Measurements from ENCODE around the gene RBFA. TPM values are rescaled to one million over a fixed set of nuclear protein-coding genes. Genes with fewer than 3 reads are reported as not detected.

Gene RBFA
- total and polyA plus RNA-seq, 2 of the 13 experiments (the other 11 are each of a cell fraction or from before 2014, with no cell fraction given): 29.7 to 42.4 TPM

- TF ChIP-seq, protein P1, sequence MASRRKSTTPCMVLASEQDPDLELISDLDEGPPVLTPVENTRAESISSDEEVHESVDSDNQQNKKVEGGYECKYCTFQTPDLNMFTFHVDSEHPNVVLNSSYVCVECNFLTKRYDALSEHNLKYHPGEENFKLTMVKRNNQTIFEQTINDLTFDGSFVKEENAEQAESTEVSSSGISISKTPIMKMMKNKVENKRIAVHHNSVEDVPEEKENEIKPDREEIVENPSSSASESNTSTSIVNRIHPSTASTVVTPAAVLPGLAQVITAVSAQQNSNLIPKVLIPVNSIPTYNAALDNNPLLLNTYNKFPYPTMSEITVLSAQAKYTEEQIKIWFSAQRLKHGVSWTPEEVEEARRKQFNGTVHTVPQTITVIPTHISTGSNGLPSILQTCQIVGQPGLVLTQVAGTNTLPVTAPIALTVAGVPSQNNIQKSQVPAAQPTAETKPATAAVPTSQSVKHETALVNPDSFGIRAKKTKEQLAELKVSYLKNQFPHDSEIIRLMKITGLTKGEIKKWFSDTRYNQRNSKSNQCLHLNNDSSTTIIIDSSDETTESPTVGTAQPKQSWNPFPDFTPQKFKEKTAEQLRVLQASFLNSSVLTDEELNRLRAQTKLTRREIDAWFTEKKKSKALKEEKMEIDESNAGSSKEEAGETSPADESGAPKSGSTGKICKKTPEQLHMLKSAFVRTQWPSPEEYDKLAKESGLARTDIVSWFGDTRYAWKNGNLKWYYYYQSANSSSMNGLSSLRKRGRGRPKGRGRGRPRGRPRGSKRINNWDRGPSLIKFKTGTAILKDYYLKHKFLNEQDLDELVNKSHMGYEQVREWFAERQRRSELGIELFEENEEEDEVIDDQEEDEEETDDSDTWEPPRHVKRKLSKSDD (CRISPR knock-in tag; IDR thresholded peaks at IDR 0.05; ENCODE audit: low read depth): peak; percentile 72; the same call in 1 of the 2 replicates
- TF ChIP-seq TCF7L2 (IDR thresholded peaks at IDR 0.05; ENCODE audit: low read depth, low read length): no peak
- TF ChIP-seq CCDC6 (CRISPR knock-in tag; IDR thresholded peaks at IDR 0.05): peak; percentile 91
- TF ChIP-seq ZNF7 (CRISPR knock-in tag; IDR thresholded peaks at IDR 0.05): no peak
- TF ChIP-seq HIVEP1 (CRISPR knock-in tag; IDR thresholded peaks at IDR 0.05): peak; percentile 43
- TF ChIP-seq ZNF275 (CRISPR knock-in tag; IDR thresholded peaks at IDR 0.05; ENCODE audit: borderline replicate concordance): peak; percentile 84; the same call in 1 of the 2 replicates
- TF ChIP-seq HNF4G (IDR thresholded peaks at IDR 0.05; ENCODE audit: borderline replicate concordance, low read depth, low read length): no peak
- no peak for TF ChIP-seq HNF4G (CRISPR knock-in tag; IDR thresholded peaks at IDR 0.05; ENCODE audit: borderline replicate concordance, low read depth)
- TF ChIP-seq ZEB1 (IDR thresholded peaks at IDR 0.05; ENCODE audit: insufficient replicate concordance, low read depth): no peak
- TF ChIP-seq, protein P2, sequence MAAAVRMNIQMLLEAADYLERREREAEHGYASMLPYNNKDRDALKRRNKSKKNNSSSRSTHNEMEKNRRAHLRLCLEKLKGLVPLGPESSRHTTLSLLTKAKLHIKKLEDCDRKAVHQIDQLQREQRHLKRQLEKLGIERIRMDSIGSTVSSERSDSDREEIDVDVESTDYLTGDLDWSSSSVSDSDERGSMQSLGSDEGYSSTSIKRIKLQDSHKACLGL (CRISPR knock-in tag; IDR thresholded peaks at IDR 0.05): 0 out of 2 replicates have a peak, but pooled peaks have one; percentile 46
- no peak for TF ChIP-seq ARHGAP35 (CRISPR knock-in tag; IDR thresholded peaks at IDR 0.05; ENCODE audit: borderline replicate concordance)
- 0 out of 2 replicates have a peak, but pooled peaks have one; percentile 70 for TF ChIP-seq ZNF430 (CRISPR knock-in tag; IDR thresholded peaks at IDR 0.05)
- TF ChIP-seq ZNF17 (CRISPR knock-in tag; IDR thresholded peaks at IDR 0.05): no peak
- TF ChIP-seq ZNF138 (CRISPR knock-in tag; IDR thresholded peaks at IDR 0.05; ENCODE audit: low read depth): 0 out of 2 replicates have a peak, but pooled peaks have one; percentile 38
- peak; percentile 12 for TF ChIP-seq YY1 (IDR thresholded peaks at IDR 0.05; ENCODE audit: insufficient read depth, insufficient replicate concordance, low read depth, low read length)
- peak; percentile 46; the same call in 1 of the 2 replicates for TF ChIP-seq HES4 (CRISPR knock-in tag; IDR thresholded peaks at IDR 0.05; ENCODE audit: borderline replicate concordance)
- TF ChIP-seq, protein P3, sequence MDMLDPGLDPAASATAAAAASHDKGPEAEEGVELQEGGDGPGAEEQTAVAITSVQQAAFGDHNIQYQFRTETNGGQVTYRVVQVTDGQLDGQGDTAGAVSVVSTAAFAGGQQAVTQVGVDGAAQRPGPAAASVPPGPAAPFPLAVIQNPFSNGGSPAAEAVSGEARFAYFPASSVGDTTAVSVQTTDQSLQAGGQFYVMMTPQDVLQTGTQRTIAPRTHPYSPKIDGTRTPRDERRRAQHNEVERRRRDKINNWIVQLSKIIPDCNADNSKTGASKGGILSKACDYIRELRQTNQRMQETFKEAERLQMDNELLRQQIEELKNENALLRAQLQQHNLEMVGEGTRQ (IDR thresholded peaks at IDR 0.05; ENCODE audit: low read depth, low read length): no peak
- TF ChIP-seq, protein P3 (CRISPR knock-in tag; IDR thresholded peaks at IDR 0.05; ENCODE audit: borderline replicate concordance): no peak; the same call in 1 of the 2 replicates
- no peak for TF ChIP-seq ZNF564 (CRISPR knock-in tag; IDR thresholded peaks at IDR 0.05)
- no peak for TF ChIP-seq NFKB2 (CRISPR knock-in tag; IDR thresholded peaks at IDR 0.05; ENCODE audit: borderline replicate concordance)
- no peak for TF ChIP-seq HOXA9 (CRISPR knock-in tag; IDR thresholded peaks at IDR 0.05; ENCODE audit: borderline replicate concordance)
- peak; percentile 73; the same call in 1 of the 2 replicates for TF ChIP-seq ZNF891 (CRISPR knock-in tag; IDR thresholded peaks at IDR 0.05)
Measured at GRCh38 chr18:79988451-79989194, 45.6 kb upstream of the RBFA start, which contains the start of gene TXNL4A (continued).

Data from HepG2 (cell line).